ENCODE measurements around the gene PDSS2. TPM values are rescaled to one million over a fixed set of nuclear protein-coding genes. Genes with fewer than 3 reads are reported as not detected.

Gene PDSS2
- total and polyA plus RNA-seq, 2 of the 8 experiments (the other 6 are each of a cell fraction or from before 2014, with no cell fraction given), result 10.7 to 16.1 TPM

DNA sequence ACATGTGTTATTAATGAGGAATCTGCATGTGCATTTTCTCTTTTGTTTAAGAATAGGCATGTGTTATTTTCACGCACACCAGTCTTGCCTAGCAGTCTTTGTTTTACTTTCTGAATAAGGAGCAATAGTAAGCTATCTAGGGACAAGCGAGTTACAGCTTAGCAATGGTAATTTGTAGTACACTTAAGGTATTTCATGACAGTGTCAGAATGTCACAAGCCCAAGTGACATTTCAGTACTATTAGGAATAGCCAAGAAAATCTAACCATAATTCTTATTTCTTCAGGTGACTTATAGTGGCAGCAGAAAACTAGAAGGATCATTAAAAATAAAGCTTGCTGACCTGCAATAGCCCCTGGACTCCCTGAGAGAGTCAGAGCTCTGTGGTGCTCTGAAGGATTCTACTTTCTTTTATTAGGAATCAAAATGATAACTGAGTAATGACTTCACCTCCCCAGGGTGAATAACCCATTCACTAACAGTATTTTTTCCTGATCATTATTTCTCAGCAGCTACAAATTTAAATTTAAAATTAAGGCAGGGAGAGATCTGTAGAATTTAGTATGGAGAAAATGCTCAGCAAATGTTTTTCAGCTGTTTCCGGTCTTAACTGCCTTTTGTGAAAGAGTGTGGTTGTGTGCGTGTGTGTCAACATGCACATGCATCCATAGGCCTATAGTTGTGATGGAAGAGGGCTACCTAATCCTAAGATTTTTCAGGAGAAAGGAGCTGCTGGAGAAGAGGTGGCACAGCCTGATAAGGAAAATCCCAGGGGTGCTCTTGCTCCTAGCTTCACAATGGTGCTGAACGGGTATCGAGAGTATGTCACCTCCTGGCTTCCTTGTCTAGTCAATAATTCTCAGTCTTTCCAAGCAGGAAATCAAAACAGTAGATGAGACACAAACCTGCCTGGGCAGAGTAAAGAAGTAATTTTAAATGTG is 254.0 kb downstream of the PDSS2 start (continued):
- TF ChIP-seq NANOG (IDR thresholded peaks at IDR 0.05; ENCODE audit: insufficient read depth, low read depth, low read length, poor library complexity, severe bottlenecking), result no peak
